IPS DF 4.7 (cell line): ENCODE results near the gene EXD3.

Experiments used
- DNase-seq: peaks from one replicate; pipeline ENCODE4 v3.0.0-alpha.2; 2013; ENCODE audit warnings: low spot score; ENCODE audit errors: extremely low read depth

EXD3 gene

GRCh38 chr9:137309368-137310188 lies 113.4 kb downstream of the EXD3 start:
- DNase-seq = no peak

GRCh38 chr9:137308057-137308619 lies 114.8 kb downstream of the EXD3 start:
- DNase-seq = no peak

- no peak for DNase-seq
These were observed 115.5 kb downstream of the EXD3 start for GRCh38 chr9:137307255-137308056.

GRCh38 chr9:137306850-137307254 lies 116.1 kb downstream of the EXD3 start:
- no peak for DNase-seq

- DNase-seq = no peak
These were observed 116.7 kb downstream of the EXD3 start for GRCh38 chr9:137306066-137306849.

GRCh38 chr9:137305798-137306065 lies 117.2 kb downstream of the EXD3 start:
- no peak for DNase-seq

- no peak for DNase-seq
These were observed 117.7 kb downstream of the EXD3 start for GRCh38 chr9:137305060-137305797.

GRCh38 chr9:137304383-137305059 lies 118.4 kb downstream of the EXD3 start:
- no peak for DNase-seq

GRCh38 chr9:137303893-137304382 lies 119.0 kb downstream of the EXD3 start:
- no peak for DNase-seq

GRCh38 chr9:137303151-137303892 lies 119.6 kb downstream of the EXD3 start:
- DNase-seq = no peak

- DNase-seq = no peak
These were observed 120.4 kb downstream of the EXD3 start for GRCh38 chr9:137302449-137303150.

- no peak for DNase-seq
These were observed 120.9 kb downstream of the EXD3 start, which contains the start of gene NRARP for GRCh38 chr9:137302118-137302448. Gene NRARP (minus strand): TSS chr9:137302271. CDS start chr9:137301928, 343 bp downstream.

- no peak for DNase-seq
These were observed 121.6 kb downstream of the EXD3 start for GRCh38 chr9:137301081-137301947.

GRCh38 chr9:137300567-137301080 lies 122.3 kb downstream of the EXD3 start:
- DNase-seq = no peak

- no peak for DNase-seq
These were observed 123.0 kb downstream of the EXD3 start for GRCh38 chr9:137299938-137300337.

GRCh38 chr9:137299203-137299565 lies 123.8 kb downstream of the EXD3 start:
- DNase-seq = no peak

GRCh38 chr9:137298401-137299202 lies 124.4 kb downstream of the EXD3 start:
- DNase-seq = no peak
